ENCODE results near the gene C1orf115.

C1orf115 gene

DNA sequence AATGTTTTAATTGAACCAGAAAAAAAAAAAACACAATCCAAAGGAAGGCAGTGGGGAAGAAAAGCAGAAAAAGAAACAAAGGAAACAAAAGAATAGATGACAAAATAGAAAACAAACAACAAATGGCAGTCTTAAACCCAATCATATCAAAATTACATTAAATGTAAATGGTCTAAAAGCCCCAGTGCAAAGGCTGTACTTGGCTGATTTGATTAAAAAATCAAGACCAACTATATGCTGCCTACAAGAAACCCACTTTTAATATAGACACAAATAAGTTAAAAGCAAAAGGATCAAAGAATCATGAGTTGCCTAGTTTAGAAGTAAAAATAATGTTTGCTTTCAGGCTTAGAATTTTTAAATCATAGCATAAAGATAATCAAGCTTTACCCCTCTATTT is 19.8 kb upstream of the C1orf115 start:
- H3K9me2 ChIP-seq (replicated peaks; ENCODE audit: insufficient read depth, low read length) = no peaks in the 10 kb centered on the region
- no peaks in the 10 kb centered on the region for H3K36me3 ChIP-seq (ENCODE audit: low read length)
- H3F3A ChIP-seq (ENCODE audit: insufficient read depth) = no peaks in the 10 kb centered on the region
- no peaks in the 10 kb centered on the region for H3K9me3 ChIP-seq (ENCODE audit: insufficient read depth, low read length)
- H2AFZ ChIP-seq (ENCODE audit: low read depth, low read length, severe bottlenecking) = no peak overlapping the region
- H4K20me1 ChIP-seq (ENCODE audit: low read depth, low read length) = no peaks in the 10 kb centered on the region
- no peak overlapping the region for H3K9ac ChIP-seq (ENCODE audit: low read length)
- no peaks in the 10 kb centered on the region for H3K27me3 ChIP-seq (ENCODE audit: low read length)
- TF ChIP-seq, protein P1, sequence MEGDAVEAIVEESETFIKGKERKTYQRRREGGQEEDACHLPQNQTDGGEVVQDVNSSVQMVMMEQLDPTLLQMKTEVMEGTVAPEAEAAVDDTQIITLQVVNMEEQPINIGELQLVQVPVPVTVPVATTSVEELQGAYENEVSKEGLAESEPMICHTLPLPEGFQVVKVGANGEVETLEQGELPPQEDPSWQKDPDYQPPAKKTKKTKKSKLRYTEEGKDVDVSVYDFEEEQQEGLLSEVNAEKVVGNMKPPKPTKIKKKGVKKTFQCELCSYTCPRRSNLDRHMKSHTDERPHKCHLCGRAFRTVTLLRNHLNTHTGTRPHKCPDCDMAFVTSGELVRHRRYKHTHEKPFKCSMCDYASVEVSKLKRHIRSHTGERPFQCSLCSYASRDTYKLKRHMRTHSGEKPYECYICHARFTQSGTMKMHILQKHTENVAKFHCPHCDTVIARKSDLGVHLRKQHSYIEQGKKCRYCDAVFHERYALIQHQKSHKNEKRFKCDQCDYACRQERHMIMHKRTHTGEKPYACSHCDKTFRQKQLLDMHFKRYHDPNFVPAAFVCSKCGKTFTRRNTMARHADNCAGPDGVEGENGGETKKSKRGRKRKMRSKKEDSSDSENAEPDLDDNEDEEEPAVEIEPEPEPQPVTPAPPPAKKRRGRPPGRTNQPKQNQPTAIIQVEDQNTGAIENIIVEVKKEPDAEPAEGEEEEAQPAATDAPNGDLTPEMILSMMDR (IDR thresholded peaks at IDR 0.05; ENCODE audit: insufficient read depth, low read length, poor library complexity, severe bottlenecking) = no peak
- TF ChIP-seq EZH2phosphoT487 (conservative IDR thresholded peaks at IDR 0.05; ENCODE audit: low read length) = no peak
- no peak overlapping the region for H3K4me3 ChIP-seq (ENCODE audit: insufficient read depth, low read length, poor library complexity, severe bottlenecking)
- no peak overlapping the region for H3K27ac ChIP-seq (ENCODE audit: low read depth, low read length)
- no peaks in the 10 kb centered on the region for H3K79me2 ChIP-seq (ENCODE audit: insufficient read depth, low read length)
- no peak overlapping the region for H3K4me2 ChIP-seq (ENCODE audit: low read depth, low read length, poor library complexity, severe bottlenecking)

DNA sequence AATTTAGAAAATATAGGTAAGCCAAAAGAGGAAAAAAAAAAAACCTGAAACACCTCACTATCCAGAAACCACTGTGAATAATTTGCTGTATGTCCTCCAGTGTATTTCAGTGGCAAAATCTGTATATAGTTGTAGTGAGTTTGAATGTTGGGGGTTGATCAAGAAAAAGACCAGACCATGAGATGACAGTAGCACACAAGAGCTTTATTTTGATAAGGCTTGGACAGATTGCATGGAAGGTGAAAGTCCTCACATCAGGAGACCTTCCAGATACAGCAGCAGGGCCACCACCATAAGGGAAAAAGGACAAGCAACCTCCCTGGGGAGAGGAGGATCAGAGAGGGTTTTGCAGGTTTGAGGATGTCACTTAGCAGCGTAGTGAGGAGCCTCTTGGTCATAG is 16.2 kb upstream of the C1orf115 start:
- no peaks in the 10 kb centered on the region for H3K27me3 ChIP-seq (ENCODE audit: low read length)
- no peak overlapping the region for H3K4me3 ChIP-seq (ENCODE audit: insufficient read depth, low read length, poor library complexity, severe bottlenecking)
- no peaks in the 10 kb centered on the region for H3K9me2 ChIP-seq (replicated peaks; ENCODE audit: insufficient read depth, low read length)
- no peak overlapping the region for H2AFZ ChIP-seq (ENCODE audit: low read depth, low read length, severe bottlenecking)
- H4K20me1 ChIP-seq (ENCODE audit: low read depth, low read length) = no peaks in the 10 kb centered on the region
- H3K9ac ChIP-seq (ENCODE audit: low read length) = no peak overlapping the region
- no peaks in the 10 kb centered on the region for H3F3A ChIP-seq (ENCODE audit: insufficient read depth)
- no peaks in the 10 kb centered on the region for H3K9me3 ChIP-seq (ENCODE audit: insufficient read depth, low read length)
- TF ChIP-seq EZH2phosphoT487 (conservative IDR thresholded peaks at IDR 0.05; ENCODE audit: low read length) = no peak
- TF ChIP-seq, protein P1 (IDR thresholded peaks at IDR 0.05; ENCODE audit: insufficient read depth, low read length, poor library complexity, severe bottlenecking) = no peak
- no peak overlapping the region for H3K27ac ChIP-seq (ENCODE audit: low read depth, low read length)
- no peaks in the 10 kb centered on the region for H3K36me3 ChIP-seq (ENCODE audit: low read length)
- no peaks in the 10 kb centered on the region for H3K79me2 ChIP-seq (ENCODE audit: insufficient read depth, low read length)
- no peak overlapping the region for H3K4me2 ChIP-seq (ENCODE audit: low read depth, low read length, poor library complexity, severe bottlenecking)

DNA sequence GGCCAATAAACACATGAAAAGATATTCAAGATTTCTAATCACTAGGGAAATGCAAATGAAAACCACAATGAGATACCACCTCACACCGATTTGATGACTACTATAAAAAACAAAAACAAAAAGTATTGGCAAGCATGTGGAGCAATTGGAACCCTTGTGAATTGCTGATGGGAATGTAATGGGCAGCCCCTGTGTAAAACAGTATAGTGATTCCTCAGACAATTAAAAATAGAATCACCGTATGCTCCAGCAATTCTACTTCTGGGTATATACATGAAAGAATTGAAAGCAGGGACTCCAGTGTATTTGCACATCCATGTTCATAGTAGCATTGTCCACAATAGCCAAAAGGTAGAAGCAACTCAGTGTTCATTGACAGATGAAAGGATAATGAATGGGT is 12.9 kb upstream of the C1orf115 start:
- no peaks in the 10 kb centered on the region for H3K36me3 ChIP-seq (ENCODE audit: low read length)
- no peak overlapping the region for H3K9ac ChIP-seq (ENCODE audit: low read length)
- no peaks in the 10 kb centered on the region for H3K9me2 ChIP-seq (replicated peaks; ENCODE audit: insufficient read depth, low read length)
- no peaks in the 10 kb centered on the region for H3K9me3 ChIP-seq (ENCODE audit: insufficient read depth, low read length)
- no peaks in the 10 kb centered on the region for H4K20me1 ChIP-seq (ENCODE audit: low read depth, low read length)
- no peak overlapping the region for H3K27ac ChIP-seq (ENCODE audit: low read depth, low read length)
- TF ChIP-seq EZH2phosphoT487 (conservative IDR thresholded peaks at IDR 0.05; ENCODE audit: low read length) = no peak
- TF ChIP-seq, protein P1 (IDR thresholded peaks at IDR 0.05; ENCODE audit: insufficient read depth, low read length, poor library complexity, severe bottlenecking) = no peak
- H3K27me3 ChIP-seq (ENCODE audit: low read length) = no peaks in the 10 kb centered on the region
- no peaks in the 10 kb centered on the region for H3F3A ChIP-seq (ENCODE audit: insufficient read depth)
- H3K4me2 ChIP-seq (ENCODE audit: low read depth, low read length, poor library complexity, severe bottlenecking) = no peak overlapping the region
- H3K4me3 ChIP-seq (ENCODE audit: insufficient read depth, low read length, poor library complexity, severe bottlenecking) = no peak overlapping the region
- H3K79me2 ChIP-seq (ENCODE audit: insufficient read depth, low read length) = no peaks in the 10 kb centered on the region
- no peak overlapping the region for H2AFZ ChIP-seq (ENCODE audit: low read depth, low read length, severe bottlenecking)
